ENCODE data around the gene ZNF23. TPM values are rescaled to one million over a fixed set of nuclear protein-coding genes. Genes with fewer than 3 reads are reported as not detected.
"Not testable (repeated sequence)": the region's sequence is repeated elsewhere in the genome, so short reads cannot be mapped to it uniquely, and the experiment has no call there.

Gene ZNF23
- 19.0 TPM for total RNA-seq (ENCODE audit: insufficient read depth, low replicate concordance)

DNA sequence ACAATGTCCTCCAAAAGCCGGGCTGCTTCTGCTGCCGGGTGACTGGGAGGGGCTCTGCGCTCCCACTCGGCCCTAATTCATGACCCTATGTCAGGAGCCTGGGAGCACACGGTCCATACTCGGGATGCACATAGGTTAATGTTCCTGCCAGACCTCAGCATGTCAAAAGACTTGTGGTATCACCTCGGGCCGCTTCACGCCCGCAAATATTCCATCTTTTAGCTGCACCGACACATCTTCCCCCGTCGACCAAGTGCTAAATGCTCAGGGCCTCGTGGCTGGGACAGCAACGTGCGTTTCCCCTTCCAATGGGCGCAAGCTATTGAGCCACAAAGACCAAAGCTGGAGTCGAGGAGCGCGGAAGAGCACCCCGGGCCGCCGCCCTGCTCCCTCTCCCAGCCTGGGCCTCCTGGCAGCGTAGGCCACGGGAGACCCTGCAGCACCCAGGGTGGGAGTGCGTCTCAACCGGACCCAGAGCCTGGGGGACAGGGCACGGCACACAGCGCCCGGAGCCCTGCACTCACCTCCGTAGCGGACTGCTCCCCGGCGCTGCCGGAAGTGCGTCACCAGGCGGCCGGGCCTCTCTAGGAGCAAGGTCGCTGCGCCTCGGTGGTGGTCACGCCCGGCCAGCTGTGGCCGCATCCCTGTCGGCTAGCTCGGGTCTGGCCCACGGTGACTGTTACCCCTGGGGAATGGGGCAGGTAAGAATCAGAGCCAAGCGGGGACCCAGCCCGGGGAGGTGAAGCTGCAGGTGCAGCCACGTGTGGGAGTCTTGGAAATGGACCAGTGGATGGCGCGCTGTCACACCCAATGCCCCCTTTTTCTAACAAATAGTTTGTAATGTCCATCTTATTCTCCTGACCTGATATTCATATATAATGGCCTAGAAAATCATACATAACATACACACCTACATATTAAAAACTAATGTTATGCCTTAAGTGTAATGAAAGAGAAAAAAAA, at the start of gene ZNF23:
ZNF23 (minus strand) TSS at position 562 of the 963 bp plus-strand sequence. CDS start 5,451 bp downstream, outside the sequence.
- DNase-seq (ENCODE audit: low spot score) = peak; percentile 76

DNA sequence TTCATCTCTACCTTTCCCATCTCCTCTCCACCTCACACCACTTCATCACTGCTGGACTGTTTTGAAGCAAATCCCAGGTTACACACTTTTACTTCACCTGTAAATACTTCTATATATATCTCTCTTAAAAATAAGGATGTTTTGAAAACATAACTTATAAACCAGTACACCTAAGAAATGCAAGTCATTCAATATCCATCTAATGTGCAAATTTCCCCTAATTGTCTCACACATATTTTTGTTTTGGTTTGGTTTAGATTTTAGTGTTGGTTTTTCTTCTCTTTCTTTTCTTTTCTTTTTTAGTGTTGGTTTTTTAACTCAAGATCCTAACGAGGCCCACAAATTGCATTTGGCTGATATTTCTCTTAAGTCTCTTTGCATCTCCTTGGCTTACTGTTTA, 45.0 kb upstream of the ZNF23 start:
- no peak for DNase-seq (ENCODE audit: low spot score)

DNA sequence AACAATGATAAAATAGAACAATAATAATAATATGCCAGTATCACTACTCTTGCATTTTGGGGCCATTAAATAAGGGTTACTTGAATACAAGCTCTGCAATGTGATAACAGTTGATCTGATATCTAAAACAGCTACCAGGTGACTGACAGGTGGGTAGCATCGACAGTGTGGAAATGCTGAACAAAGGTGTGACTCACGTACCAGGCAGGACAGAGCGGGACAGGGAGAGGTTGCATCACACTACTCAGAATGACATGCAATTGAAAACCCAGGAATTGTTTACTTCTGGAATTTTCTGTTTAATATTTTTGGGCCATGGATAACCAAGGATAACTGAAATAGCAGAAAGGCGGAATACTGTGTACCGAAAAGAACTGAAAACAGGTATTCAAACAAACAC, 42.9 kb upstream of the ZNF23 start:
- DNase-seq (ENCODE audit: low spot score) = no peak

DNA sequence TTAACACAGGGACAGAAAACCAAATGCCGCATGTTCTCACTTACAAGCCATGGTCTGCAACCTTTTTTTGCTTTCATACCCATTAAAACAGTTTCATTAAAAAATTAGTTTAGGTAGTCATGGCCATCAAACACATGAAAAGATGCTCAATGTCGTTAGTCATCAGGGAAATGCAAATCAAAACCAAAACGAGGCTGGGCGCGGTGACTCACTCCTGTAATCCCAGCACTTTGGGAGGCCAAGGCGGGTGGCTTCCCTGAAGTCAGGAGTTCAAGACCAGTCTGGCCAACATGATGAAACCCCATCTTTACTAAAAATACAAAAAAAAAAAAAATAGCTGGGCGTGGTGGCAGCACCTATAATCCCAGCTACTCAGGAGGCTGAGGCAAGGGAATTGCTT, 42.0 kb upstream of the ZNF23 start:
- DNase-seq (ENCODE audit: low spot score) = not testable (repeated sequence)

DNA sequence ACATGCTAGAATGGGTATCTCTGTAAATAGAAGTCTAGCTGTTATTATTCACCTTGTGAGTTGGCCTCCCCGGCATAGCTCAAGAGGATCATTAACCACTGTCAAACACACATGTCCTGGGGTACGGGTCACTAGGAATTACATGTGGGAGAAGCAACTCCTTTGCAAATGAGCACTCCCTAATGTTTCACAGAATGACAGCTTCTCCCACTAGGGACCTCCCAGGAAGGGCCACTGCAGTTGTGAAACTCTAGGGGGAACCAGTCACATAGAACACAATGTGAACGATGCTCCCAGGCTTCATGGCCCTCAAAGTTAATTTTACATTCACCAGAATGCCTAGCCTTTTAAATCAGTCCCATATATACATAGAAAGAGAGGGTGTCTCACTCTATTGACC, 39.5 kb upstream of the ZNF23 start:
- DNase-seq (ENCODE audit: low spot score) = no peak

DNA sequence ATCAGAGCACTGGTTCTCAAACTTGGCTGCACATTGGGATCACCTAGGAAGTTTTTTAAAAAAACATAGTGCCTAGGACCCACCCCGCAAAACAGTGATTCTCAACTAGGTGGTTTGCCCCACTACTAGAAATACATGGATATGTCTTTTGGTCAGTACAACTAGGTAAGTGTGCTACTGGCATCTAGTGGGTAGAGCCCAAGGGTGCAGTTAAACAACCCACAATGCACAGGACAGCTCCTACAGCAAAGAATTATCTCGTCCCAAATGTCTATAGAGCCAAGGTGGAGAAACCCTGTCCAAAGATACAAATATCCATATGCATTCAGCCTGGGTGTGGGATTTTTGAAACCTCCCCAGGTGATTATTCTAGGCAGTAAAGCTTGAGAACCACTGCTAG, 38.9 kb upstream of the ZNF23 start:
- DNase-seq (ENCODE audit: low spot score) = no peak

DNA sequence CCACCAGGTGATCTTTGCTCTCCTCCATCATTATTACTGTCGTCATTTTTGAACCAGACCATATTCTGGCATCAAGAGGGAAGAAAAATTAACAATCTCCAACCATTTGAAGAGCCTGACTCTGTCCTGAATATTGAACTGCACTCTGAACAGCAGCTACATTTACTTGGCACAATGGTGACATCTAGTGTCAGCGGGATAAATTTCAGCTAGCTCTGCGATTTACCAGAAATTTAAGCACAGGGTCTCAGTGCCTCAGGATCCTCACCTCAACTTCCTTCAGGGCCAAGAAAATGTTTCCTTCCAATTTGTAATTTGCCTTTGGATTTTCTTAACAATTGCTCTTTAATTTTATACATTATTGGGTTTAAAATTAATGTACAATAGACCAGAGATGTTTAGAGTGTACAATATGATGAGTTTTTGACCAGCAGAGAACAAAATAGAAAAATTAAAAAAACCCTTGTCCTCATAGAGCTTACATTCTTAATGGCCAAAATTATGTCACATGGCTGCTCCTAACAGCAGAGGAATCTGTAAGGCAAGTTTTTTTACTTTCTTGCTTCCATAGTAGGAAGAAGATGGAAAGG, 37.8 kb upstream of the ZNF23 start:
- peak; percentile 62 for DNase-seq (ENCODE audit: low spot score)

DNA sequence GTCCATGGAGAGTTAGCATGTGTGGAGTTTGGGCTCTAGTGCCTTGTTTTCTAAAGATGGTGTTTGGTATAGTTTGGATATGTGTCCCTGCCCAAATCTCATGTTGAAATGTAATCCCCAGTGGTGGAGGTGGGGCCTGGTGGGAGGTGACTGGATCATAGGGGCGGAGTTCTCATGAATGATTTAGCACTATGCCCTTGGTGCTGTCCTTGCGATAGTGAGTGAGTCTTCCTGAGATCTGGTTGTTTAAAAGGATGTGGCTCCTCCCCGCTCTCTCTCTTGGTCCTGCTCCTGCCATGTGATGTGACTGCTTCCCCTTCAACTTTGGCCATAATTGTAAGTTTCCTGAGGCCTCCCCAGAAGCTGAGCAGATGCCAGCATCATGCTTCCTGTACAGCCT, 36.0 kb upstream of the ZNF23 start:
- DNase-seq (ENCODE audit: low spot score) = no peak

DNA sequence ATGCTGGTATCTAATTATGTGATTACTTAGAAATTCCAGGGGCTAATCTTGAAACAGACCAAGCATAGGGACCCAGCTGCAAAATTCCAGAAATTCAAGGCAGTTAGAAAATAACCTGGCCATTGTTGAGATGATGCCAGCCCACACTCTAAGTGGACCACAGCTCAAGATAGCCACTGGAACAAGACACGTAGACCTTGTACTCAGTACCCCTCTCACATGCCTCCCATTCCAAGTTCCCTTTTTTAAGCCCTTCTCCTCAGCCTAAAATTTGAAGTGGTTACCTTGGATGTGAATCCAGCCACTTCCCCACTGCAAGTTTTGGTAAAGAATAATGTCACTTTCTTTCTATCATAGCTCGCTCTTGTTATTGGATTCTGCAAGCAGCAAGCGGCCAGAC, 31.2 kb upstream of the ZNF23 start:
- no peak for DNase-seq (ENCODE audit: low spot score)

DNA sequence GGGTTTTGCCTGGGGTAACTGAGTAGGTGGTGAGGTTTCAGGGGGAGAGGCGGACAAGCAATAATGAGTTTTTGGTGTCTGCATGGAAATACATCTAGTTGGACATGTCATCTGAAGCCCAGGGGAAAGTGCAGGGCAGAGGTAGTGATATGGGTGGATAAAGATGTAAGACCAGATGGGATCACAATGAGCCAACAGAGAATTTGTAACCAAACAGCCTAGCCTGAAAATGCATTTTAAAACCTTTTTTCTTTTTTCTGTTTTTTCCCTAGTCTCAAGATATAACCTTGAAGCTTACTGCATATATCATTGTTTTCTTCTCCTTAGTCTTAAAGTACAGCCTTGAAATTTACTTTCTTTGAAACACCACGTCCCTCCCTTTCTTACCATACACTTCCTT, 30.7 kb upstream of the ZNF23 start:
- no peak for DNase-seq (ENCODE audit: low spot score)

DNA sequence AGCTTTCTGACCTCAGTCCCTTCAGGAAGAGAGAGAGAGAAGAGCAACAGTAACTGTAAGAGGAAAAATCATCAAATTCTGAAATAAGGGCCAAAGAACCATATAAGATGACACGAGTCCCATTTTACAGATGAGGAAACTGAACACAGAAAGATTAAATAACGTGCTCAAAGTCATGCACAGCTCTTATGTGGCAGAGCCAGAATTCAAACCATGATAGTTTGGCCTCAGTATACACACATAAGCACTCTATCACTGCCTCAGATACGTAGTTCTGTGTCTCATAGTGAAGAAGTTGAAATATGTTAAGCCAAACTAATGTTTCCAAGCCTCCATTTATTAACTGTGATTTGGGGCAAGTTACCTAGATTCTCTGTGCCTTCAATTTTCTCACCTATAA, 29.0 kb upstream of the ZNF23 start:
- DNase-seq (ENCODE audit: low spot score) = no peak

DNA sequence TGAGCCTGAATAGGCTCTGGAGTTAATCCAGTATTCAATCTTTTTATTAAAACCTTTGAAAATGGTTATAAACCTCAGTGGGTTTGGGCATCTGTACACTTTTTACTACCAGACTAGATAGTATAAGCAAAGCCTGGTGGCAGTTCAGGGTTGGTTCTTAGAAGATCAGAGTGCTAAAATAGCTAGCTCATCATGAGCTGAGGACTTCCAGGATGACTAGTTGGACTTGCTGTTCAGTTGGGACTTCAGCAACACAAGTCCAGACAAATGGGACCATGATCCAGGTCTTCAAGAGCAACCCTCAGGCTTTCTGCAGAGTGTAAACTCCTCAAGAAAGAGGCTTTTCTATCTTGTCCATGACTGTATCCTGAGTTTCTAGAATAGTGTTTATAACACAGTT, 28.3 kb upstream of the ZNF23 start:
- DNase-seq (ENCODE audit: low spot score) = no peak

DNA sequence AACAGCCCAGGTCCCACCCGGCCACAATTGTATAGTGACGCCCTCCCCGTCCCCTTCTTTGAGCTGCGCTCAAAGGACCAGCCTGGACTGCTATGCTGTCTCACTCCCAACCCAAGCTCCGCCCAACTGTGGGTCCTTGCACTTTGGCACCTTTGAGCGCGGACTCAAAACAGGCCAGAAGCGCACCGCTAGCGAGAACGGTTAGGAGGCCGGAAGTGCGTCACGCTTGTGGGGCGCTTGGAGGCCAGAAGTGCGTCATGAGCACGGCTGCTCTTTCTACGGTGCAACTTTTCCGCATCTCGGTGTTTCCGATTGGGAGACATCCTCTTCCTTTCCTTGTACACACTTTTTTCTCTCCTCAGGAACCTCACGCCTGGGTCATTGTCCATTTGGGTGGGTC, 27.1 kb upstream of the ZNF23 start, which contains the start of gene ZNF19:
ZNF19 (minus strand) TSS at position 203 of the 400 bp plus-strand sequence. CDS start 7,210 bp downstream, outside the sequence.
- no peak for DNase-seq (ENCODE audit: low spot score)

DNA sequence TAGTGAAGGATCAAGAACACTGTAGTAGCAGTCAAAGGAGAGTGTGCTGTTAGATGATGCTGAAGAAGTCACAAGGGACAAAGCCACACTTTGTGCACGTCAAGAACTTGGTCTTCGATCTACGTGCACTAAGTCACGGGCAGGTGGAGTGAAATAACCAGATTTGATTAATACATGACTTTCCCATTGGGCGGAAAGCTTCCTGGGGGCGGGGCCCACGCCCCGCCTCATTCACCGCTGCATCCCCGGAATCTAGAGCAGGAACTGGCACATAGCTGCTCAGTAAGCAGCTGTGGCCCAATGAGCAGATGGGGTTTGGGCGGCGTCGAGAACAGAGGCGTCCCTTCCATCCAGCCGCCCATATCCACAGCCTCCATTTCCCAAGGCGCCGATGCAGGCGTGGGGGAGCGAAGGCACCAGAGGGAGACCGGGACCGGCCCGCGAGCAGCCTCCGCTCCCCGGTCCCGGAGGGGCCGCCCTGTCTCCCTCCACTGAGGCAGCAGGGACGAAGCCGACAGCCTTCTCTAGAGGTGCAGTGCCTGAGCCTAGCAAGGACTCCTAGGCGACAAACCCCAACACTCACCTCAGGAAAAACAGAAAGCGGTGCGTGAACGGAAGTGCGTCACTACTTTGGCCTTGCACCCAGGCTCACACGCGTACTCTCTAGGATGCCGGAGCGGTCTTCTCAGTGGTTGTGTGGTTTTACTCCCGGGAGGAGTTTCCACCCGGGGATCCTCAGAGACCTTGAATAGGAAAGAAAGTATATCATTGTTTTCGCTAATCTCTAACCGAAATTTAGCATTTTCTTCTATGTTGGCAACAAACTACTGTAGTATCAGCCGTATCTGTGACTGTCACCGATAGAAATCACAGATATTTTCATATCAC, 22.2 kb upstream of the ZNF23 start:
- DNase-seq (ENCODE audit: low spot score) = peak; percentile 96

DNA sequence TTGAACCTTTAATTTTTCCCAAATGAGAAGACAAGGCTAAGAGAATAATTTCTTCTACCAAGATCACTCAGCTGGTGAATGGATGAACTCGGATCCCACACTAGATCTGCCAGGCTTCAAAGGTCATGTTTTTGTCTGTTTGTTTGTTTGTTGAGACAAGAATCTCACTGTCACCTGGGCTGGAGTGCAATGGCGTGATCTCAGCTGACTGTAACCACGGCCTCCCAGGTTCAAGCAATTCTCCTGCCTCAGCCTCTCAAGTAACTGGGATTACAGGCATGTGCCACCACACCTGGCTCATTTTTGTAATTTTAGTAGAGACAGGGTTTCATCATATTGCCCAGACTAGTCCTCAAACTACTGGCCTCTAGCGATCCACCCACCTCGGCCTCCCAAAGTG, 20.5 kb upstream of the ZNF23 start:
- no peak for DNase-seq (ENCODE audit: low spot score)

DNA sequence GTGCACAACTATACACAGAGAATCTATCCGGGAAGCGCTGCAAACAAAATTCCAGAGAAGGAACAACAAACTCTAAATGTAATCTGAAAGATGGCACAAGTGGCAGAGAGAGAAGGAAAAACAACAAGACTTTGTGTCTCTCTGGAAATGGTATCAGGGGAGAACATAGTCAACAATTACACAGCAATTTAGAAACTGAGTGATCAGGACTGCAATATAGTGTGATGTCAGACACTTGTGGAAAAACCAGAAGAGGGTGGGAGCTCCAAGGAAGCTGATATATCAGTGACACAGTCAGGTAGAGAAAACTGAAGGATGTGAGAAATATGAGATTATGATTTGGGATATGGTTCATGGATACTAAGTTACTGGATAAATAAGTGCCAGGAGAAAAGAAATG, 18.9 kb upstream of the ZNF23 start:
- no peak for DNase-seq (ENCODE audit: low spot score)

DNA sequence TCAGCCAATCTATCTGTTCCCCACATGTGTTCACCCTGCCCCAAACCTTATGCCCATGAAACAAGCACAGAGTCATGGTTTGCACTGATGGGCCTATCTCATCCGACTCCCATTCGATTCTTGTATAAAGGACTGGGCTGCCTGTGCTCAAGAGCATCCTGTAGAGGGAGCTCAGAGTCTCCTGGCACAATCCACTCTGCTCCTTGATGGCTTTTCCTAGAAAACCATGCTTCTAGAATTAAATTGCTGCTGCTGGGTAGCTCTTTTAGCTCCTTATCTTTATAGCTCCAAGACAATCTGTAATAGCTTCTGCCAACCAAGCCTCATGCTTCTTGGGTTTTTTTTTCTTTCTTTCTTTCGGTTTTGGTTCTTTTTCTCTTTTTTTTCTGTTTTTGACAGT, 17.4 kb upstream of the ZNF23 start:
- peak; percentile 12 for DNase-seq (ENCODE audit: low spot score)

DNA sequence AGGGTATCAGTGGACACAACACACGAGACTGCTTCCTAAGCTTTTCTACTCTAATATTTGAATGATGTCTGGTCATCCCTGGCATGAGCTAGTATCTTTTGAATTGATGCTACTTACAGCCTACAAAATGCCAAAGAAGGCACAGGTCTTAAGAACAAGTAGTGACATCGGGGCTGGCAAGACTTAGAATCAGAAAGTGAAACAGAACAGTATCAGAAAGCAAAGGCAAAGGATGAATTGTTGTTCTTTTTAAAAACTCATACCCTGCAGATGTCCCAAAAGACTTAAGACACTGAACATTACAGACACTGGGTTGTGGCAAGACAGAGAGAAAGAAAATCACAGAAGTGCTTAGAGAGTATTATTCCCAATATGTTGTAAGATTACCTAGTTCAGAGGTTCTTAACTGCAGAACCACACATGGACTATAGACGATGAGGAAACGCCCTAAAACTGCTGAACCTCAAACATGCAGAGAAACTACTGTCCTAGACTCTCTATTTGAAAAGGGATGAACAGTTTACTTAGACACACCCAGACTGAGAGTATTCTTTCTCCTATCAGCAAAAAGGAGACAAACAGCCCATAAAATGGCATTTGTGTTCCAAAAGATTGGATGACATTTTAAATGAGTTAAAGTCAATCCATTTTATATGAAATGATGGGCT, 14.5 kb upstream of the ZNF23 start:
- no peak for DNase-seq (ENCODE audit: low spot score)

DNA sequence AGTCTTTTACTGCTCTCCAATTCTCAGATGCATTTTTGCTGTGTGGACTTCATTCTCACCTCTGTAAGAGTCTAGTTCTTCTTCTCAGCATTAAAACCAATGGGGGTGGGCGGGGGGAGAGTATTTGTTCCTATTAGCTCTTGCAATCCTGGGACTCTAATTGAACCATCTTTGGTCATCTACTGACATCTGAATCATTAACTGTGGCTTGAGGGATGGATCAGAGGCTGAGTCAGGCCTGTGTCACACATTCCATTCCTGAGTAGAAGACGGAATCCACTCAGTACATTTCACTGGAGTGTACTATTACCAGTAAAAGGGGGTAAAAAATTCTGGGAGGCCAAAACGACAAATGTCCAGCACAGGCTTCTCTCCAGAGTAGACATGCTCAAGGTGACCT, 12.8 kb upstream of the ZNF23 start:
- DNase-seq (ENCODE audit: low spot score) = no peak

DNA sequence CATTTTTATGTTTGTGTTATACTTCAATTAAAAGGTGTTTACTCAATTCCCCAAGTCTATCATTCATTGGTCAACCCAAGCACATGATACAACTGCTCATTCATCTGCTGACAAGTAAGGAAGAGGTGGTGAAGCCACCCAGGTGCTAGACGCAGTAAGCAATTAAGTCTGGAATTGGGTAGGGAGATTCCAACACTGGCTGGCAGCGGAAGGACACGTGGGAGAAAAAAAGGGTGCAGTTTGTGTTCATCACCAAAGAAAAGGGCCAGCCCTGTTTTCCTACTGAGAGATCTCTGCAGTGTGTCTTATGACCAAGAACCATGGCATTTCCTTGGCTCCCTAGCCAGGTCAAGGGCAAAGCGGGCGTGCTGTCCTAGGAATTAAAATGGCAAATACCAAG, 11.8 kb upstream of the ZNF23 start:
- DNase-seq (ENCODE audit: low spot score) = no peak

DNA sequence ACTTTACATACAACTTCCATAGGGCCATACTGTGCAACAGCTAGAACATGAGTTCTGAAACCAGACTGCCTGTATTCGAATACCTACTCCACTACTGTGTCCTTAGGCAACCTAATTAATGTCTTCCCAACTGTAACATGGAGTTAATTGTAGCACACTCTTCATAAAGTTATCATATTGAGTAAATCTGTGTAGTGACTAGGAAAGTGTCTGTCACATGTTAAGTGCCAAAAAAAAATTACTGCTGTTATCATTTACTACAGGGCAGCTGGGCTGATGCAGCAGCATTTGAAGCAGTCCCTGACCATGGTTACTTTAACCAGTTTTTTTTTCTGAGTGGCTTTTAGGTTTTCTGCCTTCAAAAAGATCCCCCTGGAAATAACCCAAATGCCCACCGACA, 10.9 kb upstream of the ZNF23 start:
- DNase-seq (ENCODE audit: low spot score) = no peak
